Erythroblast (primary cell): Measurements from ENCODE around the gene FXYD2.

Experiments
- DNase-seq, 2 experiments: peaks; one replicate each; lab custom pipeline; 2025; lab: John Stamatoyannopoulos, UW
- GATA1 ChIP-seq: IDR thresholded peaks from 2 replicates; pipeline ENCODE4 v1.6.1; 2011; ENCODE audit warnings: low read depth, mild to moderate bottlenecking, control low read depth, low read length, moderate library complexity
- POLR2A ChIP-seq: IDR thresholded peaks from 2 replicates; pipeline ENCODE4 v1.6.1; 2011; ENCODE audit warnings: mild to moderate bottlenecking, low read length

The FXYD2 gene

DNA sequence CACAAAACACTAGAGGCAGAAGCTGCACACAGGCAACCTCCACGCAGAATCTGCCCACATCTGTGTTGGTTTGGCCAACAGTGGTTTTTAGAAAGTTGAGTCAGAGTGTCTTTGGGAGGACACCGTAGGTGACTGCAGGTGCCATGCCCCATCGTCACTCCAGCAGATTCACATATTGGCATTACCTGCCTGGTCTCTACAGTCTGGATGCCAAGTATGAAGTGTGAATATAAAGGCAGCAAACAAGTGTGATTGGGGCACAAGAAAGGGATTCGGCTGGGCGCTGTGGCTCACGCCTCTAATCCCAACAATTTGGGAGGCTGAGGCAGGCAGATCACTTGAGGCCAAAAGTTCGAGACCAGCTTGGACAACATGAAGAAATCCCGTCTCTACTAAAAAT, 11.0 kb upstream of the FXYD2 start:
- DNase-seq: no peak
- no peak for TF ChIP-seq POLR2A
- TF ChIP-seq GATA1: no peak

- TF ChIP-seq GATA1 (no peak), POLR2A (no peak)
- DNase-seq: no peak
These were observed 10.4 kb upstream of the FXYD2 start for GRCh38 chr11:117834838-117835443.

DNA sequence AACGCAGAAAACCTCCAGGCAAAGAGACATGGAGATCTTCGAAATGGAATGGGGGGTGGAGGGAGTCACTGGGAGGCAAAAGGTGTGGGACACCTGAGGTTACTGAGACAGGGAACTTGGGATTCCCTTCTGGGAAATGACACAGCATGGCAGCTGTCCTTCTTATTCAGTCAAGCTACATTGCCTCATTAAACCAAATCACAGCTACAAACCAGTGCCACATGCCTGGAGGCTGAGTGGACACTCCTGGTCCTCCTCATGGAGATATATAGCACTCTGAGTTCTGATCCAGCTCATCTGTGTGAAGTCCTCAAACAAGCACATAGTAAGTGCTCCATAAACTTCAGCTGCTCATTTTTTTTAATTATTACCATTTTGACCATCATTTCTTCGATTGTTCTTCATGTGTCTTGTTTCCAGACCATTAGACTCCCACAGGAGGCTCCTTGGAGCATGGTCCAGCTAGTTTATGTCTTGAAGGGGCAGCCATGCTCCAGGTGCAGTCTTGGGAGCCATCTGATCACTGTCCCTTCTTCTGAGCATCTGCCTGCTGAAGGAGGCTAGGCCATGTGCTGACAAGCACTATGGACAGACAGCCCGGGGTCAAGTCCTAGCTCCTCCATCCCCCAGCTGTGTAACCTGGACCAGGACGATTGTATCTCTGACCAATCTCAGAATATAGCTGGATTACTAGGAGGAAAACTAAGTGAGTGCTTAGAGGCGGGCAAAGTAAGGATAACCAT, 9.7 kb upstream of the FXYD2 start:
- TF ChIP-seq POLR2A (no peak), GATA1 (no peak)
- DNase-seq: no peak

GRCh38 chr11:117833401-117833891, 8.9 kb upstream of the FXYD2 start:
- DNase-seq: no peak
- no peak for TF ChIP-seq GATA1

- DNase-seq: no peak
These were observed 8.0 kb upstream of the FXYD2 start for GRCh38 chr11:117832511-117832910.

DNA sequence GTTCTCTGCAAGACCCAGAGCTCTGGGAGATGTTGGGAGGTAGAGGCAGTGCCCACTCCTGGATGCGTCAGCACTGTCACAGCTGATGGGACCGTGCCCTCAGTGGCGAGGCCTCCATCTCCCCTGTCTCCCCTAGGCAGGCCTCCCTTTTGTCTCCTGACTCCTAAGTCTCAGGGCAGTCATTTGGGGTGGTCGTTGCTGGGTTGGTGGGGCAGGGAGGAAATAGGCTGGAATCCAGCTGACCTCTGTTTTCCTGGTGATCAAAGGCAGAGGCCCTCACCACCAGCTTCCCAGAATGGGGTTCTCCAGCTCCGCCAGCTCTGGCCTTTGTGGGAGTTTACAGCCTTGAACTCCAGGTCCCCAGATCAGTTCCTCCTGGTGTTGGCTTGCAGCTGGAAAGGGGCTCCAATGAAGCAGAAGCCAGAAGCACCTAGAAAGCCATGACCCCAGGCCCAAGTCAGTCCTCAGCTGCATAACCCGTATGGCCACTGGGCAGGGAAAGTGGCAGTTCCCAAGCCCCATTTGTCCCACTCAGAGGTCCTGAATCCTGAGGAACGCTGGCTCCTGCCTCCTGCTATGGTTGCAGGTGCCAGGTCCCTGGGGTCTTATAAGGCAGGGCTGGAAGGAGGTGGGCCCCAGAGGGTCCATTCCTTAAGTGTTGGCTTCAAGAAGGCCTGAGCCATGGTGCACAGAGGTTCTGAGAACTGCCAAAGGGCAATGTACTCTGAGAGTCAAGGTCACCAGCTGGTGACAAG, 7.3 kb upstream of the FXYD2 start:
- TF ChIP-seq POLR2A (no peak), GATA1 (no peak)
- DNase-seq: no peak

More at GRCh38 chr11:117832511-117832910, 8.0 kb upstream of the FXYD2 start:
- TF ChIP-seq POLR2A (no peak), GATA1 (no peak)

- TF ChIP-seq POLR2A (no peak), GATA1 (no peak)
- no peak for DNase-seq
These were observed 6.3 kb upstream of the FXYD2 start for GRCh38 chr11:117830674-117831351.

DNA sequence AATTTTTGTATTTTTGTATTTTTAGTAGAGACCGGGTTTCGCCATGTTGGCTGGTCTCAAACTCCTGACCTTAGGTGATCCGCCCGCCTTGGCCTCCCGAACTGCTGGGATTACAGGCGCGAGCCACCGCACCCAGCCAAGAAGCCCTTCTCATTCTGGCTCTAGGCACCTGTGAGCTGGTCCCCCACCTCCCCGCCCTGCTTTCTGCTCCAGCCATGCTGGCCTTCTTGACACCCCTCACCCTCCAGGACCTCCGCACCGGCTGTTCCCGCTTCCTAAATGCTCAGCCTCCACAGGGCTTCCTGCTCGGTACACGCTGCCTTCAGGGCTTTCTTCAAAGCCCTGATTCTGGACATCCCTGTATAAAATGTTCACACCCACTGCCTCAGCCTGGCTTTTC, 5.5 kb upstream of the FXYD2 start:
- TF ChIP-seq POLR2A: no peak
- no peak for TF ChIP-seq GATA1
- DNase-seq: no peak

DNA sequence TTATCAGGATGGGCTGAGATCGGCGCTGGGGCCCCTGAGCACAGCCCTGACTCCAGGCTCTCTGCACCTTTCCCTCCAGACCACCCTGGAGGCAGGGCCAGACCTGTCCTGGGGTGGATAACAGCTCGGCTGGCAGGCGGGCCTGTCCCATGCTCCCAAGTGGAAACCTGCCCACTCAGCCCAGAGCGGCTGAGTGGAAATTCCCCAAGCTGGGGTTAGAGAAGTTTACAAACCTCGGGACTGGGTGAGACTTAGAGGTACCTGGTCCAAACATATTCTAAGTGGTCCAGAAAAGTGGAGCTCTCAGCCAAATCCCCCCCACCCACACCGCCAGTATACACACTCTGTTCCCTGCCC, 4.8 kb upstream of the FXYD2 start:
- TF ChIP-seq GATA1: no peak
- no peak for TF ChIP-seq POLR2A

DNA sequence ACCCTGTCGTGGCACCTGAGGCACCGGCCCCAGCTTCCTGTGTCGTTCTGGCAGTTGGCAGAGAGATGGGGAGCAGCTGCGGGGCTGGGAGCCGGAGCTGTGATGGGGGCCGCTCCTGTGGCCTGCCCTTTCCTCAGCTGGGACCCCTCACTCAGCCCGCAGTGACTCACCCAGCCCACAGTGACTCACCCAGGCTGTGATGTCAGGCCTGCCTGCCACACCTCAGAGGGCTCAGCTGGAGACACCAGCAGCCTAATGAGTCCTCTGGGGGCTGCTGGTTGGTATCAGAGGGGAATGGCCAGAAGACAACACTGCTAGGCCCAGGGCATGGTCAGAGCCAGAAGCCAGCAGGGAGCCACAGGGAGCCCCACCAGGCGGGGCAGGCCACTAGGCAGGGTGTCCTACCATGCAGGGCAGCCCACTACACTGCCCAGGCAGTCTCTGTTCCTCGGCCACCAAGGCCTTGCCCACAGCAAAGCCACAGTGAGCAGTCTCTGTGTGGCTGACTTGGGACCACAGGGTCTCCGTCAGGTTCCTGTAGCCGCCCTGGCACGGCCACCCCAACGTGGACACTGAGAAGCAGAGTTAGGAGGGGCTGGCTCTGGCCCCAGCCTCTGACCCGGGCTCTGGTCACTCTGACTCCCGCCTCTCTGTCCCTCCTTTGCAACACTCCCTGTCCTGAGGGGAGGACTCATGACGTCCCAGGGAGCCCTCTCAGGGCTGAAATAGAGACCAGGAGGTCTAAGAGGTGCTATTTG, 4.2 kb upstream of the FXYD2 start:
- DNase-seq: peak in 1 of 2 experiments; percentile 9
- no peak for TF ChIP-seq GATA1
- no peak for TF ChIP-seq POLR2A

More for the DNA sequence above, 4.8 kb upstream of the FXYD2 start:
- DNase-seq: no peak

DNA sequence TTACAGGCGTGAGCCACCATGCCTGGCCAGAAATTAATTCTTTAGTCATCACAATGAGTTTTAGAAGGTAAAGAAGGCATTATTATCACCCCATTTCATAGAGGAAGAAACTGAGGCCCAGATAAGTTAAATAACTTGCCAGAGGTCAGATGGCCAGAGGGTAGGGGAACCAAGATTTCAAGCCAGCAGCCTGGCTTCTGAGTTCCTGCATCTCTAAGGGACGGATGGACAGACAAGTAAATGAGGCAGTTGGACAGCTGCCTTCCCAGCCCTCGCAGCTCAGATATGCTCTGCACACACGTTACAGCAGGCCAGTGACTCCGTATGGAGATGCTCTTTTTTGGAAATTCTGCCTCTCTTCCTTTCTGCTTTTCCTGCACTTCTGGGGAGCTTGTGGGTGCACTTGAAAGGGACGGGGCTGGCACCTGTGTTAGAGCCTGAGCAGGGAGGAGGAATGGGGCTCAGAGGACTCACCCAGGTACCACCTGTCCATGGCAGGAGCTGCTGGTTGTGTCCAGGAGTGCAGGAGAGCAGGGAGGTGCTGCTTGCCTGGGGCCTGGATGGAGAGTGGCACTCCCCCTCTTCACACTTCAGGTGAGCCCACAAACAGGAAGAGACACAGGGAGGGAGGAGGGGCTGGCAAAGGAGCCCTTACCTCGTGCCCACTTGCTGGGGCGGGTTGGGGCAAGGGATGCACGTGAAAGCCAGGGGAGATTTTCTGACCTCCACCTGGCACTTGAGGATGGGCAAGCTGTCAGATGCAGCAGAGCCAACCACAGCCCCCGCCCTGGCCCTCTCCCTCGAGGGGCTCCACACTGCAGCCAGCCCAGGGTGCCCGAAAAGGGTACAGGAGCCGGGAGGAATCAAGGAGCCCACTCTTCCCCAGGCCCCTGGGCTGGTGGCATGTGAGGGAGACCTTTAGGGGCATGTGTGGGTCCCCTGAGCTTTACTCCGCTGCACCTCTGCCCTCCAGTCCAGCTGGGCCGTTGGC, 3.3 kb upstream of the FXYD2 start:
- DNase-seq: no peak
- no peak for TF ChIP-seq POLR2A
- TF ChIP-seq GATA1: no peak

GRCh38 chr11:117826832-117827231, 2.3 kb upstream of the FXYD2 start:
- no peak for DNase-seq
- TF ChIP-seq POLR2A (no peak), GATA1 (no peak)
